Thyroid gland (tissue), 4 donors: Measurements from ENCODE around the gene ZNF514.

Experiments used
- POLR2A ChIP-seq, 2 donors: fragments of 450-650 bp; IDR thresholded peaks; one replicate each; pipeline ENCODE4 v1.6.1; 2017; ENCODE audit warnings: antibody characterized with exemption in 2 of 2, mild to moderate bottlenecking in 2 of 2, moderate library complexity in 1 of 2
- TF ChIP-seq, protein P1 (sequence below), 6 experiments: fragments of 200-600 bp in 3 of 6; fragments of 450-650 bp in 3 of 6; sonication (generic) in 3 of 6; IDR thresholded peaks; one replicate each; pipeline ENCODE4 v1.5.1; 2016 to 2019; ENCODE audit warnings: antibody characterized with exemption in 6 of 6, mild to moderate bottlenecking in 2 of 6, inconsistent platforms in 1 of 6, moderate library complexity in 1 of 6

DNA sequence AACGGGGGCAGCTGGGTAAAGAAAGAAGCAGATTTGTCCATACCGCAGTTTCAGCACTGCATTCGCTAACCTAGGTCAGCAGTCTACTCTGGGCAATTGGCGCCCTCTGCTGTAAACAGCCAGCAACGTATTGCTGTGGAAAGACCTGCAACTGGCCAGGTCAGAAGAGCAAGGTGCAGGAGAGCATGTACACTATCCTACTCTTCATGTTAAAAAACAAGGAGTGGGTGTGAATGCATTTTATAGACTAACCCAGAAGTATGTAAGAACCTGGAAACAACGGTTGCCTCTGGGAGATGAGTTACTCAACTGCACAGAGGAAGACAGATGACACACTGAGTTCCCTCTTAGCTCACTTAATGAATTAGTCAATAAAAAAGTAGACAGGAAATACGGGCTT lies 44.2 kb downstream of the ZNF514 start:
- TF ChIP-seq POLR2A (IDR thresholded peaks at IDR 0.05): no peak
- TF ChIP-seq, protein P1, sequence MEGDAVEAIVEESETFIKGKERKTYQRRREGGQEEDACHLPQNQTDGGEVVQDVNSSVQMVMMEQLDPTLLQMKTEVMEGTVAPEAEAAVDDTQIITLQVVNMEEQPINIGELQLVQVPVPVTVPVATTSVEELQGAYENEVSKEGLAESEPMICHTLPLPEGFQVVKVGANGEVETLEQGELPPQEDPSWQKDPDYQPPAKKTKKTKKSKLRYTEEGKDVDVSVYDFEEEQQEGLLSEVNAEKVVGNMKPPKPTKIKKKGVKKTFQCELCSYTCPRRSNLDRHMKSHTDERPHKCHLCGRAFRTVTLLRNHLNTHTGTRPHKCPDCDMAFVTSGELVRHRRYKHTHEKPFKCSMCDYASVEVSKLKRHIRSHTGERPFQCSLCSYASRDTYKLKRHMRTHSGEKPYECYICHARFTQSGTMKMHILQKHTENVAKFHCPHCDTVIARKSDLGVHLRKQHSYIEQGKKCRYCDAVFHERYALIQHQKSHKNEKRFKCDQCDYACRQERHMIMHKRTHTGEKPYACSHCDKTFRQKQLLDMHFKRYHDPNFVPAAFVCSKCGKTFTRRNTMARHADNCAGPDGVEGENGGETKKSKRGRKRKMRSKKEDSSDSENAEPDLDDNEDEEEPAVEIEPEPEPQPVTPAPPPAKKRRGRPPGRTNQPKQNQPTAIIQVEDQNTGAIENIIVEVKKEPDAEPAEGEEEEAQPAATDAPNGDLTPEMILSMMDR (IDR thresholded peaks at IDR 0.05): peak; percentile 37 to 82 (median 73)
